HCT116 (cell line): ENCODE data around the gene CAPZA2. TPM values are rescaled to one million over a fixed set of nuclear protein-coding genes. Genes with fewer than 3 reads are reported as not detected.

Experiments used
- ATAC-seq: fragments of 200-7000 bp; cut with Tn5 transposase; 2 replicates; pipeline ENCODE4 v1.9.1; 2020; ENCODE audit warnings: mild to moderate bottlenecking, moderate library complexity
- BruUV-seq: library from RNA; stranded (reverse); fragments of 400-500 nt; replicated peaks from 2 replicates; lab custom pipeline; 2021; lab: Mats Ljungman, UMichigan
- CTCF ChIA-PET: fragments of 300-600 bp; sonication (Branson Sonifier 250); formaldehyde crosslinking; loops from one replicate; lab custom pipeline; 2021; ENCODE audit warnings: antibody characterized with exemption; lab: Charles Lee
- POLR2A ChIA-PET: fragments of 300-600, 350-600 bp; sonication (Branson Sonifier 250); formaldehyde crosslinking; loops from one replicate; lab custom pipeline; 2021; ENCODE audit warnings: antibody characterized with exemption; lab: Charles Lee
- RAD21 ChIA-PET, 2 experiments: fragments of 300-600 bp; sonication (Branson Sonifier 250); formaldehyde crosslinking; loops; one replicate each; lab custom pipeline; 2023; ENCODE audit warnings: low total read pairs in 2 of 2; ENCODE audit not compliant: uncharacterized antibody in 2 of 2, unreplicated experiment in 2 of 2, low non-redundant PET in 1 of 2; lab: Charles Lee
- DNase-seq: peaks from one replicate; pipeline ENCODE4 v3.0.0-alpha.2; 2010; ENCODE audit warnings: low read depth, low spot score
- H2AFZ ChIP-seq: fragments of 200-600 bp; shearing (Covaris generic), sonication (generic); 2 replicates; pipeline ENCODE4 v1.6.1; 2017; ENCODE audit warnings: low read depth, mixed run types, mixed read lengths, antibody characterized with exemption, low read length; ENCODE audit not compliant: poor library complexity, severe bottlenecking
- H3K27ac ChIP-seq: 2 replicates; pipeline ENCODE4 v1.5.1; 2012; ENCODE audit warnings: low read depth, low read length
- H3K27me3 ChIP-seq: fragments of 200-600 bp; sonication (generic); 2 replicates; pipeline ENCODE4 v1.6.1; 2016; ENCODE audit warnings: mixed run types, low read length, mixed read lengths; ENCODE audit not compliant: insufficient read depth
- H3K36me3 ChIP-seq, 2 experiments: fragments of 200-500 bp in 1 of 2; fragments of 200-600 bp in 1 of 2; sonication (Bioruptor generic) in 1 of 2; sonication (generic) in 1 of 2; 2 replicates each; pipeline versions ENCODE4 v1.5.1 to v1.6.1; 2014 to 2016; ENCODE audit warnings: low read length in 2 of 2, inconsistent platforms in 1 of 2, mixed read lengths in 1 of 2, mixed run types in 1 of 2; ENCODE audit not compliant: insufficient read depth in 2 of 2, control insufficient read depth in 1 of 2
- H3K4me1 ChIP-seq, 2 experiments: fragments of 200-600 bp in 1 of 2; sonication (generic) in 1 of 2; 2 replicates each; pipeline versions ENCODE4 v1.5.1 to v1.6.1; 2012 to 2017; ENCODE audit warnings: low read length in 2 of 2, inconsistent platforms in 1 of 2, mild to moderate bottlenecking in 1 of 2, mixed read lengths in 1 of 2, mixed run types in 1 of 2, moderate library complexity in 1 of 2; ENCODE audit not compliant: insufficient read depth in 2 of 2, control insufficient read depth in 1 of 2
- H3K4me2 ChIP-seq: fragments of 200-600 bp; sonication (generic); 2 replicates; pipeline ENCODE4 v1.6.1; 2017; ENCODE audit warnings: mixed run types, low read length, mixed read lengths
- H3K4me3 ChIP-seq, 2 experiments: fragments of 200-600 bp in 1 of 2; sonication (generic) in 1 of 2; replicated peaks in 1 of 2; 2 replicates each; pipeline ENCODE4 v1.5.1; 2011 to 2016; ENCODE audit warnings: low read length in 2 of 2, control low read depth in 1 of 2, low read depth in 1 of 2, mild to moderate bottlenecking in 1 of 2, mixed read lengths in 1 of 2, mixed run types in 1 of 2
- H3K79me2 ChIP-seq: fragments of 200-600 bp; sonication (generic); 2 replicates; pipeline ENCODE4 v1.6.1; 2017; ENCODE audit warnings: mild to moderate bottlenecking, mixed run types, low read length, moderate library complexity, mixed read lengths; ENCODE audit not compliant: insufficient read depth
- H3K9ac ChIP-seq: fragments of 200-600 bp; sonication (generic); 2 replicates; pipeline ENCODE4 v1.6.1; 2016; ENCODE audit warnings: low read length, mixed read lengths
- H3K9me2 ChIP-seq: fragments of 200-600 bp; sonication (generic), shearing (Covaris generic); 2 replicates; pipeline ENCODE4 v1.6.1; 2017; ENCODE audit warnings: mixed run types, mild to moderate bottlenecking, moderate library complexity; ENCODE audit not compliant: insufficient read depth
- H3K9me3 ChIP-seq, 2 experiments: fragments of 200-500 bp in 1 of 2; fragments of 200-600 bp in 1 of 2; sonication (Bioruptor generic) in 1 of 2; sonication (generic) in 1 of 2; 2 replicates each; pipeline ENCODE4 v1.6.1; 2014 to 2017; ENCODE audit warnings: low read length in 2 of 2, mixed read lengths in 2 of 2, inconsistent platforms in 1 of 2, low read depth in 1 of 2, mild to moderate bottlenecking in 1 of 2, mixed run types in 1 of 2, moderate library complexity in 1 of 2; ENCODE audit not compliant: control insufficient read depth in 1 of 2, insufficient read depth in 1 of 2
- H4K20me1 ChIP-seq: fragments of 200-600 bp; sonication (generic), shearing (Covaris generic); 2 replicates; pipeline ENCODE4 v1.6.1; 2017; ENCODE audit warnings: mixed run types, mild to moderate bottlenecking, moderate library complexity; ENCODE audit not compliant: insufficient read depth
- EGR1 ChIP-seq: IDR thresholded peaks from 2 replicates; pipeline ENCODE4 v1.6.1; 2012; ENCODE audit warnings: low read depth
- ELF1 ChIP-seq: IDR thresholded peaks from 2 replicates; pipeline ENCODE4 v1.6.1; 2012; ENCODE audit warnings: low read depth, borderline replicate concordance
- POLR2AphosphoS5 ChIP-seq: IDR thresholded peaks from 2 replicates; pipeline ENCODE4 v1.6.1; 2011; ENCODE audit warnings: mild to moderate bottlenecking, low read depth, low read length, moderate library complexity
- RAD21 ChIP-seq: IDR thresholded peaks from 2 replicates; pipeline ENCODE4 v1.6.1; 2012; ENCODE audit warnings: low read depth, mild to moderate bottlenecking
- SP1 ChIP-seq: IDR thresholded peaks from 2 replicates; pipeline ENCODE4 v1.6.1; 2012; ENCODE audit warnings: low read depth
- SRF ChIP-seq: IDR thresholded peaks from 2 replicates; pipeline ENCODE4 v1.6.1; 2012; ENCODE audit warnings: low read depth
- TCF7L2 ChIP-seq: IDR thresholded peaks from 2 replicates; pipeline ENCODE4 v1.7.0; 2011; ENCODE audit warnings: borderline replicate concordance, inconsistent platforms; ENCODE audit not compliant: insufficient read depth, insufficient read length; ENCODE audit errors: extremely low read depth
- intact Hi-C: fragments of 100-400 bp; cut with micrococcal nuclease; formaldehyde crosslinking; loops from 2 replicates; pipeline ENCODE4 v1.10.0; 2022
- total RNA-seq: library from RNA; stranded (reverse); gene quantifications from one replicate; pipeline ENCODE4 v1.2.1, GENCODE V29; 2021; ENCODE audit not compliant: unreplicated experiment
- TF ChIP-seq, protein P1 (sequence below), 3 experiments: fragments of 200-600 bp in 1 of 3; sonication (generic) in 1 of 3; IDR thresholded peaks in 2 of 3; conservative IDR thresholded peaks in 1 of 3; 2 replicates each; pipeline ENCODE4 v1.5.1; 2012 to 2017; ENCODE audit warnings: low read depth in 2 of 3, low read length in 2 of 3, antibody characterized with exemption in 1 of 3, borderline replicate concordance in 1 of 3, control low read depth in 1 of 3, mild to moderate bottlenecking in 1 of 3, mixed read lengths in 1 of 3, mixed run types in 1 of 3, moderate library complexity in 1 of 3; ENCODE audit not compliant: insufficient read depth in 1 of 3
- TF ChIP-seq, protein P2 (sequence below): IDR thresholded peaks from 2 replicates; pipeline ENCODE4 v1.6.1; 2012

CAPZA2 gene
- total RNA-seq, 1 experiment from 2014 or later: 135 TPM

DNA sequence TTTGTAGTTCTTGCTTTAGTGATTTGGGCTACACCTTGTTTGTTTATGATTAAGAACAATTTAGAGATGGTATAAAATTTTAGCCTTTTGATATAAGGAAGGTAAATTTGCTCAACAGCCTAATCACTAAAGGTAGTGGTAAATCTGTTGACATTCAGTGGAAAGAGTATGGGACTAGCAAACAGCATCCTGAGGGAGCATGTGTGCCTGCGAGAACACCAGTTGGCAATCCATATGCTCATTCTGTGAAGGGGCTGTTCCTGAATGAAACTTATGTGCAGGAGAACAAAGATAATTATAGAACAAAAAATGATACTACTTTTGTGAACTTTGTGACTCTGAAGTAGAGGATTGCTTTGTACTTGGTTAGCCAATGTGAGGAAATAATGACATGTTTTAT is 44.0 kb downstream of the CAPZA2 start:
- Histone ChIP-seq H3K27me3 (no peaks in the 10 kb centered on the region), H3K36me3 (peaks cover 19 to 20% of the 10 kb centered on the region in 2 experiments), H3K79me2 (peaks cover 30% of the 10 kb centered on the region), H3K4me1 (no peaks in the 10 kb centered on the region), H3K9ac (no peak overlapping the region), H4K20me1 (no peaks in the 10 kb centered on the region), H3K9me3 (no peaks in the 10 kb centered on the region), H3K4me2 (no peak overlapping the region), H3K9me2 (no peaks in the 10 kb centered on the region), H3K27ac (no peak overlapping the region), H3K4me3 (no peak overlapping the region), H2AFZ (no peak overlapping the region)
- TF ChIP-seq ELF1 (no peak), SRF (no peak), POLR2AphosphoS5 (no peak)
- TF ChIP-seq, protein P1, sequence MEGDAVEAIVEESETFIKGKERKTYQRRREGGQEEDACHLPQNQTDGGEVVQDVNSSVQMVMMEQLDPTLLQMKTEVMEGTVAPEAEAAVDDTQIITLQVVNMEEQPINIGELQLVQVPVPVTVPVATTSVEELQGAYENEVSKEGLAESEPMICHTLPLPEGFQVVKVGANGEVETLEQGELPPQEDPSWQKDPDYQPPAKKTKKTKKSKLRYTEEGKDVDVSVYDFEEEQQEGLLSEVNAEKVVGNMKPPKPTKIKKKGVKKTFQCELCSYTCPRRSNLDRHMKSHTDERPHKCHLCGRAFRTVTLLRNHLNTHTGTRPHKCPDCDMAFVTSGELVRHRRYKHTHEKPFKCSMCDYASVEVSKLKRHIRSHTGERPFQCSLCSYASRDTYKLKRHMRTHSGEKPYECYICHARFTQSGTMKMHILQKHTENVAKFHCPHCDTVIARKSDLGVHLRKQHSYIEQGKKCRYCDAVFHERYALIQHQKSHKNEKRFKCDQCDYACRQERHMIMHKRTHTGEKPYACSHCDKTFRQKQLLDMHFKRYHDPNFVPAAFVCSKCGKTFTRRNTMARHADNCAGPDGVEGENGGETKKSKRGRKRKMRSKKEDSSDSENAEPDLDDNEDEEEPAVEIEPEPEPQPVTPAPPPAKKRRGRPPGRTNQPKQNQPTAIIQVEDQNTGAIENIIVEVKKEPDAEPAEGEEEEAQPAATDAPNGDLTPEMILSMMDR (IDR thresholded peaks at IDR 0.05 in 2 of 3, conservative IDR thresholded peaks at IDR 0.05 in 1 of 3; ENCODE audit: borderline replicate concordance in 1 of 3, insufficient read depth in 1 of 3, low read depth in 2 of 3, low read length in 2 of 3): no peak
- no peak for ATAC-seq
- ChIA-PET CTCF (no interaction called here), POLR2A (no interaction called here), RAD21 (no interaction called here)
- intact Hi-C loops: no loop called here
- no peak for DNase-seq
- no TSS peak for BruUV-seq

DNA sequence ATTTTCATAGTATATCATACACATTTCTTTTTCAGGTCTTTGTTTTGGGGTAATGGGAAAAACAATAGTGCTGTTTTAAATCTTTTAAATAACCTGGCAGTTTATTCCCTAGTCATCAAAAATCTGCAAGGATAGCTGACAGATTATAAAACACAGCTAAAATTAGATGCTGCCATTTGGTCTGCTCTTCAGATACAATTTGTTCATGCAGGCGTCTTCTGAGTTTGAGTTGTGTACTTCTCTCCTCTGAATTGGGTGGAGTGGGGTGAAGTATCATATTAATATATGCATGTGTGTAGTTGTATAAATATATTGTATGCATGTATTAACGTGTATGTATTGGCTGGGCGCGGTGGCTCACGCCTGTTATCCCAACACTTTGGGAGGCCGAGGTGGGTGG is 48.0 kb downstream of the CAPZA2 start:
- no peak overlapping the region for H3K4me2 ChIP-seq
- ATAC-seq (no peak), DNase-seq (no peak)
- peaks cover 25% of the 10 kb centered on the region for H3K79me2 ChIP-seq
- no peaks in the 10 kb centered on the region for H4K20me1 ChIP-seq
- H2AFZ ChIP-seq: no peak overlapping the region
- intact Hi-C loops: no loop called here
- H3K9me3 ChIP-seq: no peaks in the 10 kb centered on the region
- POLR2A ChIA-PET: no interaction called here
- CTCF ChIA-PET: interaction anchor here (0.9 kb wide), 1 partner anchor 20 kb away, joined by 3 read pairs; no protein-coding TSS in a partner anchor
- peaks cover 23 to 36% of the 10 kb centered on the region in 2 experiments for H3K36me3 ChIP-seq
- no TSS peak for BruUV-seq
- no peak overlapping the region for H3K27ac ChIP-seq
- RAD21 ChIA-PET: no interaction called here
- TF ChIP-seq SP1: no peak
- TF ChIP-seq TCF7L2: no peak
- TF ChIP-seq ELF1: no peak
- TF ChIP-seq, protein P1 (IDR thresholded peaks at IDR 0.05 in 2 of 3, conservative IDR thresholded peaks at IDR 0.05 in 1 of 3; ENCODE audit: borderline replicate concordance in 1 of 3, insufficient read depth in 1 of 3, low read depth in 2 of 3, low read length in 2 of 3): no peak
- TF ChIP-seq RAD21: no peak
- TF ChIP-seq, protein P2, sequence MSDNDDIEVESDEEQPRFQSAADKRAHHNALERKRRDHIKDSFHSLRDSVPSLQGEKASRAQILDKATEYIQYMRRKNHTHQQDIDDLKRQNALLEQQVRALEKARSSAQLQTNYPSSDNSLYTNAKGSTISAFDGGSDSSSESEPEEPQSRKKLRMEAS: no peak
- TF ChIP-seq SRF: no peak
- no peak for TF ChIP-seq EGR1
- H3K9ac ChIP-seq: no peak overlapping the region
- H3K4me1 ChIP-seq: no peaks in the 10 kb centered on the region
- H3K27me3 ChIP-seq: no peaks in the 10 kb centered on the region
- H3K9me2 ChIP-seq: no peaks in the 10 kb centered on the region
- H3K4me3 ChIP-seq: no peak overlapping the region
